Psoas muscle (tissue), 8 donors: Measurements from ENCODE around the gene SLC35F3. TPM values are rescaled to one million over a fixed set of nuclear protein-coding genes. Genes with fewer than 3 reads are reported as not detected.

ENCODE experiments used
- ATAC-seq, 4 donors: fragments of 200-7000 bp; cut with Tn5 transposase; one replicate each; pipeline ENCODE4 v1.9.1; 2020; ENCODE audit warnings: moderate library complexity in 3 of 4, mild to moderate bottlenecking in 2 of 4
- DNase-seq, 2 donors: peaks; one replicate each; pipeline ENCODE4 v3.0.0-alpha.2; 2020
- H3K27ac ChIP-seq: fragments of 200-600 bp; one replicate; pipeline ENCODE4 v1.8.0; 2022
- H3K27me3 ChIP-seq, 3 donors: fragments of 200-600 bp in 1 of 3; one replicate each; pipeline versions ENCODE4 v1.6.1 to v1.8.0; 2013 to 2022; ENCODE audit warnings: low read length in 2 of 3, mild to moderate bottlenecking in 2 of 3, moderate library complexity in 1 of 3; ENCODE audit not compliant: insufficient read depth in 3 of 3
- H3K36me3 ChIP-seq, 2 donors: fragments of 200-600 bp in 1 of 2; one replicate each; pipeline versions ENCODE4 v1.6.1 to v1.8.0; 2013 to 2022; ENCODE audit warnings: low read depth in 1 of 2, mild to moderate bottlenecking in 1 of 2, moderate library complexity in 1 of 2; ENCODE audit not compliant: insufficient read depth in 1 of 2
- H3K4me1 ChIP-seq: fragments of 200-600 bp; one replicate; pipeline ENCODE4 v1.8.0; 2022
- H3K4me3 ChIP-seq: fragments of 200-600 bp; one replicate; pipeline ENCODE4 v1.8.0; 2022; ENCODE audit warnings: mild to moderate bottlenecking
- H3K9me3 ChIP-seq: fragments of 200-600 bp; one replicate; pipeline ENCODE4 v1.8.0; 2022
- CTCF ChIP-seq: fragments of 200-600 bp; IDR thresholded peaks from one replicate; pipeline ENCODE4 v1.8.0; 2022; ENCODE audit warnings: antibody characterized with exemption
- WGBS, 3 donors: extraction: QIAGEN DNeasy Blood & Tissue Kit; methylation state at CpG; one replicate each; pipeline versions ENCODE4 v1.1.6 to v1.1.7; 2013; 5-methylcytosine and 5-hydroxymethylcytosine counted together
- intact Hi-C, 2 donors: fragments of 100-400 bp; cut with DNase I; formaldehyde crosslinking; loops; one replicate each; pipeline versions ENCODE4 v1.11.0 to v1.14.2; 2022
- polyA plus RNA-seq, 3 donors: library from polyadenylated mRNA; stranded (reverse); fragments of 200-250 nt; gene quantifications; one replicate each; pipeline ENCODE4 v1.2.3, GENCODE V29; 2013
- total RNA-seq, 4 donors: library from RNA; stranded (reverse); fragmentation: NEBNext Ultra II Directional in 2 of 4; extraction: Animal tissue kit (Norgen Biotek cat#: 25700) in 2 of 4; gene quantifications; one replicate each; pipeline versions ENCODE4 v1.2.1 to v1.2.4, GENCODE V29; 2021 to 2023
- donor health status: healthy with polysubstance abuse.
- donor health status: DM: no; HTN: no; CAD: no; lungs with moderate emphysema.
- donor health status: Bipolar disorder and iron deficiency.
- donor health status: healthy.
- donor health status: DM: yes; HTN: yes; CAD: no.
- donor health status: DM: no; HTN: no; CAD: no.
- donor health status: DM: no; HTN: no; CAD: no.
- donor health status: DM: yes; HTN: yes; CAD: no.

Gene SLC35F3
- total and polyA plus RNA-seq, 7 donors = 0.01 to 0.16 (median 0.10) TPM; not detected in 3

GRCh38 chr1:233957691-233958090, 53.2 kb downstream of the SLC35F3 start:
- TF ChIP-seq CTCF = no peak
- no peaks in the 10 kb centered on the region for H3K27me3 ChIP-seq
- peaks cover 3% of the 10 kb centered on the region for H3K9me3 ChIP-seq
- H3K27ac ChIP-seq = no peak overlapping the region
- no peak overlapping the region for H3K4me3 ChIP-seq
- no peak for ATAC-seq
- 98 to 100% (median 98%) methylated on average over 4 of the region's 4 CpGs for WGBS, 3 donors
- no peaks in the 10 kb centered on the region for H3K4me1 ChIP-seq
- intact Hi-C loops = no loop called here
- DNase-seq = no peak
- H3K36me3 ChIP-seq = no peaks in the 10 kb centered on the region

GRCh38 chr1:233959102-233959501, 54.6 kb downstream of the SLC35F3 start:
- Histone ChIP-seq H3K4me1 (no peaks in the 10 kb centered on the region), H3K27me3 (no peaks in the 10 kb centered on the region), H3K4me3 (no peak overlapping the region), H3K36me3 (no peaks in the 10 kb centered on the region), H3K9me3 (no peaks in the 10 kb centered on the region), H3K27ac (no peak overlapping the region)
- no peak for ATAC-seq
- no peak for TF ChIP-seq CTCF
- intact Hi-C loops = no loop called here
- no peak for DNase-seq
- 36 to 50% (median 45%) methylated on average over 3 of the region's 3 CpGs for WGBS, 3 donors

GRCh38 chr1:233959971-233960370, 55.5 kb downstream of the SLC35F3 start:
- no peak for TF ChIP-seq CTCF
- DNase-seq (no peak), ATAC-seq (no peak)
- intact Hi-C loops = no loop called here
- Histone ChIP-seq H3K36me3 (no peaks in the 10 kb centered on the region), H3K27ac (no peak overlapping the region), H3K9me3 (no peaks in the 10 kb centered on the region), H3K27me3 (no peaks in the 10 kb centered on the region), H3K4me3 (no peak overlapping the region), H3K4me1 (no peaks in the 10 kb centered on the region)
- WGBS, 3 donors = 36 to 47% (median 39%) methylated on average over 6 of the region's 6 CpGs

GRCh38 chr1:233960386-233960785, 55.9 kb downstream of the SLC35F3 start:
- WGBS, 3 donors = 21 to 26% (median 24%) methylated on average over 3 of the region's 3 CpGs

More at GRCh38 chr1:233960386-233960785, 55.9 kb downstream of the SLC35F3 start:
- H3K27ac ChIP-seq = no peak overlapping the region
- intact Hi-C loops = no loop called here
- DNase-seq = no peak
- no peak overlapping the region for H3K4me3 ChIP-seq
- H3K27me3 ChIP-seq = no peaks in the 10 kb centered on the region
- no peaks in the 10 kb centered on the region for H3K9me3 ChIP-seq
- TF ChIP-seq CTCF = no peak
- H3K36me3 ChIP-seq = no peaks in the 10 kb centered on the region
- ATAC-seq = no peak
- no peaks in the 10 kb centered on the region for H3K4me1 ChIP-seq
